ENCODE data around the gene HTT-AS. TPM values are rescaled to one million over a fixed set of nuclear protein-coding genes. Genes with fewer than 3 reads are reported as not detected.

The HTT-AS gene
- total RNA-seq (ENCODE audit: unreplicated experiment) = not detected
- long read RNA-seq = 0 reads

DNA sequence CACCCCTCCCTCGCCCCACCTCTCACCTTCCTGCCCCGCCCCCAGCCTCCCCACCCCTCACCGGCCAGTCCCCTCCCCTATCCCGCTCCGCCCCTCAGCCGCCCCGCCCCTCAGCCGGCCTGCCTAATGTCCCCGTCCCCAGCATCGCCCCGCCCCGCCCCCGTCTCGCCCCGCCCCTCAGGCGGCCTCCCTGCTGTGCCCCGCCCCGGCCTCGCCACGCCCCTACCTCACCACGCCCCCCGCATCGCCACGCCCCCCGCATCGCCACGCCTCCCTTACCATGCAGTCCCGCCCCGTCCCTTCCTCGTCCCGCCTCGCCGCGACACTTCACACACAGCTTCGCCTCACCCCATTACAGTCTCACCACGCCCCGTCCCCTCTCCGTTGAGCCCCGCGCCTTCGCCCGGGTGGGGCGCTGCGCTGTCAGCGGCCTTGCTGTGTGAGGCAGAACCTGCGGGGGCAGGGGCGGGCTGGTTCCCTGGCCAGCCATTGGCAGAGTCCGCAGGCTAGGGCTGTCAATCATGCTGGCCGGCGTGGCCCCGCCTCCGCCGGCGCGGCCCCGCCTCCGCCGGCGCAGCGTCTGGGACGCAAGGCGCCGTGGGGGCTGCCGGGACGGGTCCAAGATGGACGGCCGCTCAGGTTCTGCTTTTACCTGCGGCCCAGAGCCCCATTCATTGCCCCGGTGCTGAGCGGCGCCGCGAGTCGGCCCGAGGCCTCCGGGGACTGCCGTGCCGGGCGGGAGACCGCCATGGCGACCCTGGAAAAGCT, at the start of gene HTT-AS, which contains the start of gene HTT:
Gene HTT-AS (minus strand): TSS at position 461 of the 768 bp plus-strand sequence.
Gene HTT (plus strand): TSS at position 604 of the 768 bp plus-strand sequence. CDS start 145 bp downstream, at position 749.
- Mint-ChIP-seq H3K27ac (ENCODE audit: unreplicated experiment) (peak within 1 kb of the TSS; percentile 97), H3K27me3 (ENCODE audit: unreplicated experiment) (peaks cover 2% of the 10 kb centered on the region), H3K9me3 (ENCODE audit: unreplicated experiment) (no peaks in the 10 kb centered on the region), H3K4me3 (ENCODE audit: unreplicated experiment) (peak within 1 kb of the TSS; percentile 96), H3K36me3 (ENCODE audit: low read depth, unreplicated experiment) (no peaks in the 10 kb centered on the region), H3K4me1 (ENCODE audit: unreplicated experiment) (peaks cover 7% of the 10 kb centered on the region)
- TF ChIP-seq CTCF (IDR thresholded peaks at IDR 0.05; ENCODE audit: unreplicated experiment) = no peak
- DNase-seq (ENCODE audit: low spot score) = peak; percentile 98

- H3K9me3 Mint-ChIP-seq (ENCODE audit: unreplicated experiment) = no peaks in the 10 kb centered on the region
- H3K4me3 Mint-ChIP-seq (ENCODE audit: unreplicated experiment) = no peak overlapping the region
- no peak for TF ChIP-seq CTCF (IDR thresholded peaks at IDR 0.05; ENCODE audit: unreplicated experiment)
- peaks cover 21% of the 10 kb centered on the region for H3K4me1 Mint-ChIP-seq (ENCODE audit: unreplicated experiment)
- peaks cover 5% of the 10 kb centered on the region for H3K27me3 Mint-ChIP-seq (ENCODE audit: unreplicated experiment)
- H3K27ac Mint-ChIP-seq (ENCODE audit: unreplicated experiment) = peak overlapping the region; percentile 99
- H3K36me3 Mint-ChIP-seq (ENCODE audit: low read depth, unreplicated experiment) = peaks cover 21% of the 10 kb centered on the region
- DNase-seq (ENCODE audit: low spot score) = no peak
Measured at GRCh38 chr4:3123181-3123671, 48.9 kb upstream of the HTT-AS start.

DNA sequence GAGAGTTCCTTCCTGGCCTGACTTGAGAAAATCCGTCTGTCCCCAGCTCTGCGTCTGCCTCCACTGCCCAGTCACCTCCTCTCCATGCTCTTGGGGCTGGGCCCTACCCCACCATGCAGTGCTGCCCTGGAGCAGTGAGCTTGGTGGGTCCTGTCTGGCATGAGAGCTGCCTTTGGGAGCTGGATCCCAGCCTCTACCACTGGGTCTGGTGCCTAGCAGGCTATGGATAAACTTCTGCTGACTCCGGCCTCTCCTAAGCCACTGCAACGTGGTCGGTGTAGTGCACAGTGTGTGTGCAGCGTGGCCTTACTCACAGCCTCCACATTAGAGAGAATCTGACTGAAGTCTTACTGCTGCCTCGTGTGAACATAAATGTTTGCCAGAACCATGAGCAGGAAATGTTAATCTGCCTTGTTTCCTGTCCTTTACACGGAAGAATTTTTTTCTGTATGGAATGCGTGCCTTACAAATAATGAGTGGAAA, 47.8 kb upstream of the HTT-AS start:
- peak overlapping the region; percentile 72 for H3K4me3 Mint-ChIP-seq (ENCODE audit: unreplicated experiment)
- TF ChIP-seq CTCF (IDR thresholded peaks at IDR 0.05; ENCODE audit: unreplicated experiment) = no peak
- peaks cover 2% of the 10 kb centered on the region for H3K27me3 Mint-ChIP-seq (ENCODE audit: unreplicated experiment)
- no peaks in the 10 kb centered on the region for H3K9me3 Mint-ChIP-seq (ENCODE audit: unreplicated experiment)
- DNase-seq (ENCODE audit: low spot score) = peak; percentile 20
- peaks cover 17% of the 10 kb centered on the region for H3K36me3 Mint-ChIP-seq (ENCODE audit: low read depth, unreplicated experiment)
- peaks cover 21% of the 10 kb centered on the region for H3K4me1 Mint-ChIP-seq (ENCODE audit: unreplicated experiment)
- H3K27ac Mint-ChIP-seq (ENCODE audit: unreplicated experiment) = peak overlapping the region; percentile 99

DNA sequence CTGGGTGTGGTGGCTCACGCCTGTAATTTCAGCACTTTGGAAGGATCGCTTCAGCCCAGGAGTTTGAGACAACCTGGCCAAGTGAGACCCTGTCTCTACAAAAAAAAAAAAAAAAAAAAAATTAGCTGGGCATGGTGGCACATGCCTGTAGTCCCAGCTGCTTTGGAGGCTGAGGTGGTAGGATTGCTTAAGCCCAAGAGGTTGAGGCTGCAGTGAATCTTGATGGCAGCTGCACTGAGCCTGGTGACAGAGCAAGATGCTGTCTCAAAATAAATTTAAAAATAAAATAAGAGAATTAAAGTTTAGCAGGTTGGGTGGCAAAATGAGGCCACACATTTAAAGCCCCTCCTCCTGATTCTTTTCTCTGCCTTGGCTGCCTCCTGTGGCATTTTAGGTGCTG, 47.3 kb upstream of the HTT-AS start:
- TF ChIP-seq CTCF (IDR thresholded peaks at IDR 0.05; ENCODE audit: unreplicated experiment) = no peak
- no peak overlapping the region for H3K4me3 Mint-ChIP-seq (ENCODE audit: unreplicated experiment)
- no peak for DNase-seq (ENCODE audit: low spot score)
- peak overlapping the region; percentile 99 for H3K27ac Mint-ChIP-seq (ENCODE audit: unreplicated experiment)
- no peaks in the 10 kb centered on the region for H3K9me3 Mint-ChIP-seq (ENCODE audit: unreplicated experiment)
- H3K4me1 Mint-ChIP-seq (ENCODE audit: unreplicated experiment) = peaks cover 21% of the 10 kb centered on the region
- H3K36me3 Mint-ChIP-seq (ENCODE audit: low read depth, unreplicated experiment) = peaks cover 17% of the 10 kb centered on the region
- H3K27me3 Mint-ChIP-seq (ENCODE audit: unreplicated experiment) = peaks cover 2% of the 10 kb centered on the region

GRCh38 chr4:3121110-3121509, 46.8 kb upstream of the HTT-AS start:
- H3K9me3 Mint-ChIP-seq (ENCODE audit: unreplicated experiment) = no peaks in the 10 kb centered on the region
- no peak for TF ChIP-seq CTCF (IDR thresholded peaks at IDR 0.05; ENCODE audit: unreplicated experiment)
- H3K36me3 Mint-ChIP-seq (ENCODE audit: low read depth, unreplicated experiment) = peaks cover 21% of the 10 kb centered on the region
- peaks cover 2% of the 10 kb centered on the region for H3K27me3 Mint-ChIP-seq (ENCODE audit: unreplicated experiment)
- peak overlapping the region; percentile 2 for H3K4me3 Mint-ChIP-seq (ENCODE audit: unreplicated experiment)
- H3K4me1 Mint-ChIP-seq (ENCODE audit: unreplicated experiment) = peaks cover 21% of the 10 kb centered on the region
- DNase-seq (ENCODE audit: low spot score) = no peak
- no peak overlapping the region for H3K27ac Mint-ChIP-seq (ENCODE audit: unreplicated experiment)
